GM18868 (cell line): Measurements from ENCODE around the gene TGM6.

Source experiments
- ATAC-seq: cut with Tn5 transposase; IDR thresholded peaks from one replicate; pipeline ENCODE4 v1.9.1; 2021; ENCODE audit warnings: mild to moderate bottlenecking, moderate library complexity; ENCODE audit not compliant: unreplicated experiment

The TGM6 gene

GRCh38 chr20:2380601-2381000 lies at the start of gene TGM6:
TGM6 (plus strand) TSS chr20:2380901; CDS start chr20:2380969, 68 bp downstream.
- ATAC-seq = no peak

GRCh38 chr20:2331106-2331505 lies 49.6 kb upstream of the TGM6 start:
- ATAC-seq = no peak

GRCh38 chr20:2331901-2332565 lies 48.7 kb upstream of the TGM6 start:
- ATAC-seq = no peak

GRCh38 chr20:2332711-2333110 lies 48.0 kb upstream of the TGM6 start:
- no peak for ATAC-seq

GRCh38 chr20:2333821-2334220 lies 46.9 kb upstream of the TGM6 start:
- ATAC-seq = no peak

GRCh38 chr20:2335096-2335870 lies 45.4 kb upstream of the TGM6 start:
- ATAC-seq = no peak

GRCh38 chr20:2336471-2336870 lies 44.2 kb upstream of the TGM6 start:
- ATAC-seq = no peak

- no peak for ATAC-seq
Measured at GRCh38 chr20:2337142-2337541, 43.6 kb upstream of the TGM6 start.

- ATAC-seq = no peak
Measured at GRCh38 chr20:2338411-2339066, 42.2 kb upstream of the TGM6 start.

- ATAC-seq = no peak
Measured at GRCh38 chr20:2340136-2340535, 40.6 kb upstream of the TGM6 start.

- no peak for ATAC-seq
Measured at GRCh38 chr20:2340823-2341222, 39.9 kb upstream of the TGM6 start.

- ATAC-seq = no peak
Measured at GRCh38 chr20:2341336-2341735, 39.4 kb upstream of the TGM6 start.

GRCh38 chr20:2342243-2342642 lies 38.5 kb upstream of the TGM6 start:
- no peak for ATAC-seq

GRCh38 chr20:2346188-2346587 lies 34.5 kb upstream of the TGM6 start:
- no peak for ATAC-seq

- ATAC-seq = no peak
Measured at GRCh38 chr20:2348336-2348735, 32.4 kb upstream of the TGM6 start.

- ATAC-seq = no peak
Measured at GRCh38 chr20:2349801-2350200, 30.9 kb upstream of the TGM6 start.

GRCh38 chr20:2350606-2351005 lies 30.1 kb upstream of the TGM6 start:
- no peak for ATAC-seq

- no peak for ATAC-seq
Measured at GRCh38 chr20:2353231-2353630, 27.5 kb upstream of the TGM6 start.

- no peak for ATAC-seq
Measured at GRCh38 chr20:2357114-2357513, 23.6 kb upstream of the TGM6 start.

- ATAC-seq = no peak
Measured at GRCh38 chr20:2358006-2358405, 22.7 kb upstream of the TGM6 start.

- ATAC-seq = no peak
Measured at GRCh38 chr20:2361035-2361593, 19.6 kb upstream of the TGM6 start.

- no peak for ATAC-seq
Measured at GRCh38 chr20:2363187-2363586, 17.5 kb upstream of the TGM6 start.
